Measurements from ENCODE around the gene APOL3.
"Not testable (repeated sequence)": the region's sequence is repeated elsewhere in the genome, so short reads cannot be mapped to it uniquely, and the experiment has no call there.

Gene APOL3

GRCh38 chr22:36192542-36192941, 32.0 kb upstream of the APOL3 start:
- no peak for DNase-seq

GRCh38 chr22:36191106-36191836, 30.7 kb upstream of the APOL3 start:
- DNase-seq, result no peak

- DNase-seq, result not testable (repeated sequence)
These were observed 27.3 kb upstream of the APOL3 start for GRCh38 chr22:36187862-36188261.

GRCh38 chr22:36185828-36186624, 25.5 kb upstream of the APOL3 start:
- DNase-seq, result no peak

GRCh38 chr22:36184433-36185025, 24.0 kb upstream of the APOL3 start:
- DNase-seq, result no peak

GRCh38 chr22:36183446-36183845, 22.9 kb upstream of the APOL3 start:
- DNase-seq, result no peak

- no peak for DNase-seq
These were observed 22.3 kb upstream of the APOL3 start for GRCh38 chr22:36182857-36183256.

- no peak for DNase-seq
These were observed 21.5 kb upstream of the APOL3 start for GRCh38 chr22:36182056-36182455.

- DNase-seq, result no peak
These were observed 20.4 kb upstream of the APOL3 start for GRCh38 chr22:36180928-36181327.

- DNase-seq, result no peak
These were observed 19.7 kb upstream of the APOL3 start for GRCh38 chr22:36180038-36180880.

GRCh38 chr22:36177160-36177559, 16.6 kb upstream of the APOL3 start:
- DNase-seq, result no peak

- no peak for DNase-seq
These were observed 15.3 kb upstream of the APOL3 start for GRCh38 chr22:36175892-36176291.

- no peak for DNase-seq
These were observed 11.4 kb upstream of the APOL3 start for GRCh38 chr22:36171941-36172340.

- no peak for DNase-seq
These were observed 6.1 kb upstream of the APOL3 start for GRCh38 chr22:36166518-36167220.

GRCh38 chr22:36166086-36166485, 5.5 kb upstream of the APOL3 start:
- DNase-seq, result no peak

GRCh38 chr22:36165141-36165540, 4.6 kb upstream of the APOL3 start:
- no peak for DNase-seq

GRCh38 chr22:36164621-36165020, 4.1 kb upstream of the APOL3 start:
- DNase-seq, result no peak

- no peak for DNase-seq
These were observed 2.9 kb upstream of the APOL3 start for GRCh38 chr22:36163497-36163896.

GRCh38 chr22:36162127-36163034, 1.8 kb upstream of the APOL3 start:
- DNase-seq, result no peak

- DNase-seq, result not testable (repeated sequence)
These were observed 1.2 kb upstream of the APOL3 start for GRCh38 chr22:36161793-36162126.

All from NCI-H2107 (cell line).